HepG2 (cell line): ENCODE results near the gene SRSF4. TPM values are rescaled to one million over a fixed set of nuclear protein-coding genes. Genes with fewer than 3 reads are reported as not detected.
A peak's percentile ranks its signal among the peaks of the same experiment; 100 is the strongest.

Experiments
- ATAC-seq: fragments of 200-7000 bp; cut with Tn5 transposase; 3 replicates; pipeline ENCODE4 v1.9.1; 2020; ENCODE audit warnings: mild to moderate bottlenecking, moderate library complexity
- BruUV-seq: library from RNA; stranded (reverse); fragments of 400-500 nt; replicated peaks from 2 replicates; lab custom pipeline; 2021; lab: Mats Ljungman, UMichigan
- CTCF ChIA-PET: fragments of 300-600 bp; formaldehyde crosslinking; extraction: SDS; loops from one replicate; lab custom pipeline; 2021; ENCODE audit warnings: low total read pairs, inconsistent platforms, low intra/inter-chr PET ratio; lab: Yijun Ruan, JAX
- POLR2A ChIA-PET: fragments of 350-600 bp; sonication (Branson Sonifier 250); formaldehyde crosslinking; loops from one replicate; lab custom pipeline; 2020; ENCODE audit warnings: antibody characterized with exemption, inconsistent platforms; lab: Yijun Ruan, JAX
- DNase-seq: peaks from one replicate; pipeline ENCODE4 v3.0.0-alpha.2; 2015; ENCODE audit warnings: low spot score
- FAIRE-seq: peaks from 3 replicates; lab custom pipeline; 2011; peaks lifted over from hg19 to GRCh38; lab: Jason Lieb, UNC
- H2AFZ ChIP-seq: one replicate; pipeline ENCODE4 v1.6.1; 2011; ENCODE audit warnings: low read length, inconsistent platforms
- H3K27ac ChIP-seq: fragments of 300-600 bp; 3 replicates; pipeline ENCODE4 v1.8.0; 2011; ENCODE audit warnings: mixed run types, mild to moderate bottlenecking, mixed read lengths, low read length, inconsistent platforms; ENCODE audit not compliant: insufficient read depth; ENCODE audit errors: extremely low read length
- H3K27me3 ChIP-seq, 2 experiments: fragments of 200-600 bp in 1 of 2; 2 replicates in 1 of 2; 3 replicates in 1 of 2; pipeline versions ENCODE4 v1.6.0 to v1.8.0; 2011; ENCODE audit warnings: low read length in 2 of 2, mild to moderate bottlenecking in 2 of 2, moderate library complexity in 2 of 2, inconsistent platforms in 1 of 2; ENCODE audit not compliant: insufficient read depth in 2 of 2, control insufficient read depth in 1 of 2
- H3K36me3 ChIP-seq, 2 experiments: fragments of 200-600 bp in 1 of 2; replicated peaks in 1 of 2; 2 replicates in 1 of 2; 3 replicates in 1 of 2; pipeline versions ENCODE4 v1.5.1 to v1.8.0; 2011; ENCODE audit warnings: low read length in 2 of 2, inconsistent platforms in 1 of 2; ENCODE audit not compliant: insufficient read depth in 2 of 2, control insufficient read depth in 1 of 2
- H3K4me1 ChIP-seq: 2 replicates; pipeline ENCODE4 v1.5.1; 2012; ENCODE audit warnings: low read length, inconsistent platforms; ENCODE audit not compliant: insufficient read depth
- H3K4me2 ChIP-seq: 2 replicates; pipeline ENCODE4 v1.6.0; 2011; ENCODE audit warnings: low read depth, low read length, inconsistent platforms
- H3K4me3 ChIP-seq, 3 experiments: fragments of 200-600 bp in 1 of 3; sonication (generic), shearing (Covaris generic) in 1 of 3; replicated peaks in 1 of 3; 2 replicates each; pipeline ENCODE4 v1.5.1; 2011 to 2016; ENCODE audit warnings: low read length in 3 of 3, inconsistent platforms in 2 of 3, low read depth in 2 of 3, mild to moderate bottlenecking in 2 of 3, control low read depth in 1 of 3, mixed read lengths in 1 of 3; ENCODE audit not compliant: insufficient read depth in 1 of 3
- H3K79me2 ChIP-seq: one replicate; pipeline ENCODE4 v1.6.1; 2011; ENCODE audit warnings: low read length, inconsistent platforms; ENCODE audit not compliant: insufficient read depth
- H3K9ac ChIP-seq: 2 replicates; pipeline ENCODE4 v1.6.0; 2011; ENCODE audit warnings: mild to moderate bottlenecking, low read depth, low read length, inconsistent platforms; ENCODE audit not compliant: insufficient read depth
- H3K9me3 ChIP-seq: 2 replicates; pipeline ENCODE4 v1.5.1; 2012; ENCODE audit warnings: mild to moderate bottlenecking, low read length
- H4K20me1 ChIP-seq: 2 replicates; pipeline ENCODE4 v1.6.0; 2011; ENCODE audit warnings: inconsistent platforms, mild to moderate bottlenecking, low read length, moderate library complexity; ENCODE audit not compliant: insufficient read depth
- BCL6 ChIP-seq: IDR thresholded peaks from 2 replicates; pipeline ENCODE4 v1.6.1; 2016; ENCODE audit warnings: missing genetic modification reagents, missing compliant biosample characterization
- CENPT ChIP-seq: sonication (generic); formaldehyde crosslinking; IDR thresholded peaks from 2 replicates; pipeline ENCODE4 v1.8.0; 2022; ENCODE audit warnings: low read depth, mild to moderate bottlenecking, moderate library complexity, missing genetic modification reagents
- KAT8 ChIP-seq: IDR thresholded peaks from 2 replicates; pipeline ENCODE4 v1.6.1; 2016; ENCODE audit warnings: missing genetic modification reagents, missing compliant biosample characterization
- KDM6A ChIP-seq: IDR thresholded peaks from 2 replicates; pipeline ENCODE4 v1.6.1; 2016; ENCODE audit warnings: low read depth
- MIER3 ChIP-seq: IDR thresholded peaks from 2 replicates; pipeline ENCODE4 v1.6.1; 2016; ENCODE audit warnings: missing compliant biosample characterization, borderline replicate concordance
- PHF21A ChIP-seq: sonication (generic); formaldehyde crosslinking; IDR thresholded peaks from 2 replicates; pipeline ENCODE4 v1.5.0; 2020; ENCODE audit warnings: mild to moderate bottlenecking, missing genetic modification reagents
- ZBTB21 ChIP-seq: sonication (generic); formaldehyde crosslinking; IDR thresholded peaks from 2 replicates; pipeline ENCODE4 v1.4.0; 2020; ENCODE audit warnings: missing genetic modification reagents
- ZNF367 ChIP-seq: sonication (generic); formaldehyde crosslinking; IDR thresholded peaks from 2 replicates; pipeline ENCODE4 v1.4.0; 2020; ENCODE audit warnings: missing genetic modification reagents, borderline replicate concordance
- ZNF543 ChIP-seq: sonication (generic); formaldehyde crosslinking; IDR thresholded peaks from 2 replicates; pipeline ENCODE4 v1.4.0; 2020; ENCODE audit warnings: mild to moderate bottlenecking, missing genetic modification reagents
- WGBS: methylation state at CpG from one replicate; pipeline ENCODE4 v1.1.6; 2017; ENCODE audit warnings: low lambda C conversion rate; 5-methylcytosine and 5-hydroxymethylcytosine counted together
- in situ Hi-C: cut with HindIII; loops from 2 replicates; pipeline ENCODE4 v1.10.0; 2017; ENCODE audit warnings: low pct_unique_long_range_greater_than_20kb; ENCODE audit not compliant: extremely low pct_ligation_motif_present
- intact Hi-C: fragments of 100-400 bp; cut with micrococcal nuclease; formaldehyde crosslinking; loops from one replicate; pipeline ENCODE4 v1.10.0; 2022; ENCODE audit not compliant: unreplicated experiment
- polyA plus RNA-seq, 8 experiments: library from polyadenylated mRNA; depleted of rRNA in 3 of 8; stranded (reverse) in 7 of 8; unstranded in 1 of 8; fragments of >200 nt; fragmentation: Illumina TruSeq in 4 of 8; extraction: Trizol in 4 of 8; gene quantifications; 2 replicates each; pipeline versions ENCODE4 v1.2.1 to v1.2.3, GENCODE V29; 2011 to 2016; ENCODE audit warnings: low read depth in 4 of 8, missing spikeins in 1 of 8, mixed read lengths in 1 of 8; ENCODE audit not compliant: insufficient read depth in 1 of 8
- total RNA-seq, 5 experiments: library from RNA; depleted of rRNA; stranded (reverse); fragments of >200 nt; fragmentation: Illumina TruSeq; extraction: Trizol; gene quantifications; 2 replicates each; pipeline ENCODE4 v1.2.3, GENCODE V29; 2016; ENCODE audit warnings: low read depth in 1 of 5
- TF ChIP-seq, protein P1 (sequence below): IDR thresholded peaks from 2 replicates; pipeline ENCODE4 v1.6.1; 2016; ENCODE audit warnings: missing compliant biosample characterization, missing genetic modification reagents, borderline replicate concordance
- TF ChIP-seq, protein P2 (sequence below): sonication (generic); formaldehyde crosslinking; IDR thresholded peaks from 2 replicates; pipeline ENCODE4 v1.4.0; 2020; ENCODE audit warnings: missing genetic modification reagents
- TF ChIP-seq, protein P3 (sequence below): sonication (generic); formaldehyde crosslinking; IDR thresholded peaks from 2 replicates; pipeline ENCODE4 v1.4.0; 2020; ENCODE audit warnings: missing genetic modification reagents
- TF ChIP-seq, protein P4 (sequence below): sonication (generic); formaldehyde crosslinking; IDR thresholded peaks from 2 replicates; pipeline ENCODE4 v1.8.0; 2022; ENCODE audit warnings: missing genetic modification reagents, mild to moderate bottlenecking, moderate library complexity, borderline replicate concordance
- TF ChIP-seq, protein P5 (sequence below): sonication (generic); formaldehyde crosslinking; IDR thresholded peaks from 2 replicates; pipeline ENCODE4 v1.5.1; 2020; ENCODE audit warnings: missing genetic modification reagents, mild to moderate bottlenecking, borderline replicate concordance

SRSF4 gene
- total and polyA plus RNA-seq, 2 of the 13 experiments (the other 11 are each of a cell fraction or from before 2014, with no cell fraction given): 37.7 to 50.9 TPM

DNA sequence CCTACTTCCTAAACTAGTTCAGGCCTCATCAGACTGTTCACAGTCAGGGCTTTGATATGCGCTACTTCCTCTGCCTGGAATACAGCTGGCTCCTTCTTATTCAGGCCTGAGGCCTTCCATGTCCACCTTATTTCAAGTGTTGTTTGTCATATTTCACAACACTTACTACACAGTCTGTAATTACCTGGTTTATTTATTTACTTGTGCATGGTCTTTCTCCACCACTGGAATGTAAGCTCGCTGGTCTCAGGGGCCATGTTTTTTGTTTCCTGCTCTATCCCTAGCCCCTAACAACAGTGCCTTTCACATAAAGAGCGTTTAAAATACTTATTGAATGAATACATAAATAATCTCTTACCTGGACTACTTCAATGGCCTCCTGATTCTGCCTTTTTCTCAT, 4.6 kb upstream of the SRSF4 start (continued):
- TF ChIP-seq PHF21A (CRISPR knock-in tag) (peak; percentile 50; the same call in 1 of the 2 replicates), MIER3 (CRISPR knock-in tag) (peak; percentile 74; the same call in 1 of the 2 replicates), KAT8 (peak; percentile 38; the same call in 1 of the 2 replicates), KDM6A (peak; percentile 54), BCL6 (CRISPR knock-in tag) (0 out of 2 replicates have a peak, but pooled peaks have one; percentile 20)
- TF ChIP-seq, protein P1, sequence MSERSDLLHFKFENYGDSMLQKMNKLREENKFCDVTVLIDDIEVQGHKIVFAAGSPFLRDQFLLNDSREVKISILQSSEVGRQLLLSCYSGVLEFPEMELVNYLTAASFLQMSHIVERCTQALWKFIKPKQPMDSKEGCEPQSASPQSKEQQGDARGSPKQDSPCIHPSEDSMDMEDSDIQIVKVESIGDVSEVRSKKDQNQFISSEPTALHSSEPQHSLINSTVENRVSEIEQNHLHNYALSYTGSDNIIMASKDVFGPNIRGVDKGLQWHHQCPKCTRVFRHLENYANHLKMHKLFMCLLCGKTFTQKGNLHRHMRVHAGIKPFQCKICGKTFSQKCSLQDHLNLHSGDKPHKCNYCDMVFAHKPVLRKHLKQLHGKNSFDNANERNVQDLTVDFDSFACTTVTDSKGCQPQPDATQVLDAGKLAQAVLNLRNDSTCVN (CRISPR knock-in tag): no peak
- TF ChIP-seq, protein P2, sequence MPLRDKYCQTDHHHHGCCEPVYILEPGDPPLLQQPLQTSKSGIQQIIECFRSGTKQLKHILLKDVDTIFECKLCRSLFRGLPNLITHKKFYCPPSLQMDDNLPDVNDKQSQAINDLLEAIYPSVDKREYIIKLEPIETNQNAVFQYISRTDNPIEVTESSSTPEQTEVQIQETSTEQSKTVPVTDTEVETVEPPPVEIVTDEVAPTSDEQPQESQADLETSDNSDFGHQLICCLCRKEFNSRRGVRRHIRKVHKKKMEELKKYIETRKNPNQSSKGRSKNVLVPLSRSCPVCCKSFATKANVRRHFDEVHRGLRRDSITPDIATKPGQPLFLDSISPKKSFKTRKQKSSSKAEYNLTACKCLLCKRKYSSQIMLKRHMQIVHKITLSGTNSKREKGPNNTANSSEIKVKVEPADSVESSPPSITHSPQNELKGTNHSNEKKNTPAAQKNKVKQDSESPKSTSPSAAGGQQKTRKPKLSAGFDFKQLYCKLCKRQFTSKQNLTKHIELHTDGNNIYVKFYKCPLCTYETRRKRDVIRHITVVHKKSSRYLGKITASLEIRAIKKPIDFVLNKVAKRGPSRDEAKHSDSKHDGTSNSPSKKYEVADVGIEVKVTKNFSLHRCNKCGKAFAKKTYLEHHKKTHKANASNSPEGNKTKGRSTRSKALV (CRISPR knock-in tag): no peak

DNA sequence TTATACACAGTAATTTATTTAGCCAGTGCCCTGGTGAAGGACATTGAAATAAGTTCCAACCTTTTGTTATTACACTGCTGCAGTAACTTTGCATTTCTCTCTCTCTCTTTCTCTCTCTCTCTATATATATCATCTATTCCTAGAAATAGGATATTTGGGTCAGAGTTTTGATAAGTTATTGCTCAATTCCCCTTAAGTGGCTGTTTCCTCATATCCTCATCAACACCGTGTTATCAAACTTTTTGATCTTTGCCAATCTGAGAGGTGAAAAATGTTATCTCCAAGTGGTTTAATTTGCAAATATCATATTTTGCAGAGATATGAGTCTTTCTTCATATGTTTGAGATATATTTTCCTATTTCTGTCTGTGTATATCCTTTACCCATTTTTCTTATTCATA, 1.6 kb upstream of the SRSF4 start:
- ATAC-seq (no peak), FAIRE-seq (no peak), DNase-seq (no peak)
- intact Hi-C loops (loop anchor here (5.0 to 10.0 kb wide), 2 partner anchors 296 to 538 kb away; partner anchors contain the start of genes RNU11 and TAF12), in situ Hi-C loops (no loop called here)
- Histone ChIP-seq H3K4me3 (no peak overlapping the region), H3K4me2 (no peak overlapping the region), H2AFZ (no peak overlapping the region), H3K79me2 (peaks cover 33% of the 10 kb centered on the region), H3K27me3 (no peaks in the 10 kb centered on the region; a peak in 1 of 5 replicates), H3K9me3 (no peaks in the 10 kb centered on the region), H3K9ac (no peak overlapping the region), H3K36me3 (peaks cover 0 to 7% of the 10 kb centered on the region in 2 experiments; a peak in 2 of 5 replicates), H4K20me1 (peaks cover 28% of the 10 kb centered on the region), H3K4me1 (peaks cover 54% of the 10 kb centered on the region), H3K27ac (no peak overlapping the region)
- BruUV-seq: no TSS peak
- ChIA-PET CTCF (no interaction called here), POLR2A (no interaction called here)
- 87% methylated on average over 1 of the region's 1 CpG for WGBS
- TF ChIP-seq, protein P3, sequence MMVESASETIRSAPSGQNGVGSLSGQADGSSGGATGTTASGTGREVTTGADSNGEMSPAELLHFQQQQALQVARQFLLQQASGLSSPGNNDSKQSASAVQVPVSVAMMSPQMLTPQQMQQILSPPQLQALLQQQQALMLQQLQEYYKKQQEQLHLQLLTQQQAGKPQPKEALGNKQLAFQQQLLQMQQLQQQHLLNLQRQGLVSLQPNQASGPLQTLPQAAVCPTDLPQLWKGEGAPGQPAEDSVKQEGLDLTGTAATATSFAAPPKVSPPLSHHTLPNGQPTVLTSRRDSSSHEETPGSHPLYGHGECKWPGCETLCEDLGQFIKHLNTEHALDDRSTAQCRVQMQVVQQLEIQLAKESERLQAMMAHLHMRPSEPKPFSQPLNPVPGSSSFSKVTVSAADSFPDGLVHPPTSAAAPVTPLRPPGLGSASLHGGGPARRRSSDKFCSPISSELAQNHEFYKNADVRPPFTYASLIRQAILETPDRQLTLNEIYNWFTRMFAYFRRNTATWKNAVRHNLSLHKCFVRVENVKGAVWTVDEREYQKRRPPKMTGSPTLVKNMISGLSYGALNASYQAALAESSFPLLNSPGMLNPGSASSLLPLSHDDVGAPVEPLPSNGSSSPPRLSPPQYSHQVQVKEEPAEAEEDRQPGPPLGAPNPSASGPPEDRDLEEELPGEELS (CRISPR knock-in tag): no peak
- TF ChIP-seq CENPT (no peak), ZBTB21 (CRISPR knock-in tag) (no peak), ZNF543 (CRISPR knock-in tag) (no peak), ZNF367 (CRISPR knock-in tag) (no peak)
- TF ChIP-seq, protein P4, sequence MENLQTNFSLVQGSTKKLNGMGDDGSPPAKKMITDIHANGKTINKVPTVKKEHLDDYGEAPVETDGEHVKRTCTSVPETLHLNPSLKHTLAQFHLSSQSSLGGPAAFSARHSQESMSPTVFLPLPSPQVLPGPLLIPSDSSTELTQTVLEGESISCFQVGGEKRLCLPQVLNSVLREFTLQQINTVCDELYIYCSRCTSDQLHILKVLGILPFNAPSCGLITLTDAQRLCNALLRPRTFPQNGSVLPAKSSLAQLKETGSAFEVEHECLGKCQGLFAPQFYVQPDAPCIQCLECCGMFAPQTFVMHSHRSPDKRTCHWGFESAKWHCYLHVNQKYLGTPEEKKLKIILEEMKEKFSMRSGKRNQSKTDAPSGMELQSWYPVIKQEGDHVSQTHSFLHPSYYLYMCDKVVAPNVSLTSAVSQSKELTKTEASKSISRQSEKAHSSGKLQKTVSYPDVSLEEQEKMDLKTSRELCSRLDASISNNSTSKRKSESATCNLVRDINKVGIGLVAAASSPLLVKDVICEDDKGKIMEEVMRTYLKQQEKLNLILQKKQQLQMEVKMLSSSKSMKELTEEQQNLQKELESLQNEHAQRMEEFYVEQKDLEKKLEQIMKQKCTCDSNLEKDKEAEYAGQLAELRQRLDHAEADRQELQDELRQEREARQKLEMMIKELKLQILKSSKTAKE: no peak
- TF ChIP-seq, protein P5, sequence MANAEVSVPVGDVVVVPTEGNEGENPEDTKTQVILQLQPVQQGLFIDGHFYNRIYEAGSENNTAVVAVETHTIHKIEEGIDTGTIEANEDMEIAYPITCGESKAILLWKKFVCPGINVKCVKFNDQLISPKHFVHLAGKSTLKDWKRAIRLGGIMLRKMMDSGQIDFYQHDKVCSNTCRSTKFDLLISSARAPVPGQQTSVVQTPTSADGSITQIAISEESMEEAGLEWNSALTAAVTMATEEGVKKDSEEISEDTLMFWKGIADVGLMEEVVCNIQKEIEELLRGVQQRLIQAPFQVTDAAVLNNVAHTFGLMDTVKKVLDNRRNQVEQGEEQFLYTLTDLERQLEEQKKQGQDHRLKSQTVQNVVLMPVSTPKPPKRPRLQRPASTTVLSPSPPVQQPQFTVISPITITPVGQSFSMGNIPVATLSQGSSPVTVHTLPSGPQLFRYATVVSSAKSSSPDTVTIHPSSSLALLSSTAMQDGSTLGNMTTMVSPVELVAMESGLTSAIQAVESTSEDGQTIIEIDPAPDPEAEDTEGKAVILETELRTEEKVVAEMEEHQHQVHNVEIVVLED (CRISPR knock-in tag): no peak
